ENCODE data around the gene PDXP. TPM values are rescaled to one million over a fixed set of nuclear protein-coding genes. Genes with fewer than 3 reads are reported as not detected.

PDXP gene
- total and polyA plus RNA-seq, 2 of the 13 experiments (the other 11 are each of a cell fraction or from before 2014, with no cell fraction given), result 58.2 to 70.6 TPM

DNA sequence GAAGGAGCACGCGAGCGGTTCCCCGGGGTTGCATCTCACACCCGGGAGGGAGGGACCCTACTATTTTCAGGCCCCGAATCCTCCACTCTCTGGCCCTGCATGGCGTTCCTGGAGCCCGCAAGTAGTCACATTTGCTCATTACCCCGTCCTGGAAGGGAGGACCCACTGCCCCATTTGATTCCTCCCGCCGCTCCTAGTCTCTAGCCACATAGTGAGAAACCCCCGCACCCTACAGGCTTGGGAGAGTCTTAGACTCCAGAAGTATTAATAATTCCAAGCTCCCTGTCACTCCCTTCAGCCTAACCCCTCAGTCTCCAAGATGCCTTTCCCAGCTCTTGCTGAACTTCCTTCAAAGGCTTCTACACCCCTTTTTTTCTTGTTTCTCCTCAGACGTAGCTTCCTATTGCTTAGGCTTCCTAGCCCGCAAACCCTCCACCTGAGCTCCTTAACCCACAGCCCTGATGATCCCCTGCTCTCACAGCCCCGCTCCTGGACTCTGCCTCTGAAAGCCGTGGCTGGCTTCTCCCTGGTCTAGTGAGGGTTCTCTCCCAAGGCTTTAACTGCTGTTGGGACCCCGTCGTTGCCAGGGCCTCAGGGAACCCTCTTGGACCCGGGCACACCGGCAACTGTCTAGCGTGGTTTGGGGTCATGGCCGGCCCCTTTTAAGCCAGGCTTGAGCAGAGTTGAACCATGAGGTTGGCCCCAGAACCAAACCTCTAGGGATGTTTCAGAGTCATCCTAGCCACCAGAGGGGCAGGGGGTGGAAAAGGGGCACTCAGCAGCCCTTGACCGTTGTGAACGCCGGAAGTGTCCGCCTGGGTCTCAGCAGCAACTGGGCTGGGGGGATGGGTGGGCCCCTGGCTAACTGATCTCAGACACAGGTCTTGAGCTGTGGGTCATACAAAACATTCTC lies 49.0 kb upstream of the PDXP start (continued):
- TF ChIP-seq ZNF572 (CRISPR knock-in tag; IDR thresholded peaks at IDR 0.05), result no peak
- no peak for TF ChIP-seq RNF219 (CRISPR knock-in tag; IDR thresholded peaks at IDR 0.05)
- no peak for TF ChIP-seq ZNF691 (CRISPR knock-in tag; IDR thresholded peaks at IDR 0.05; ENCODE audit: borderline replicate concordance, low read depth)
- TF ChIP-seq, protein P1, sequence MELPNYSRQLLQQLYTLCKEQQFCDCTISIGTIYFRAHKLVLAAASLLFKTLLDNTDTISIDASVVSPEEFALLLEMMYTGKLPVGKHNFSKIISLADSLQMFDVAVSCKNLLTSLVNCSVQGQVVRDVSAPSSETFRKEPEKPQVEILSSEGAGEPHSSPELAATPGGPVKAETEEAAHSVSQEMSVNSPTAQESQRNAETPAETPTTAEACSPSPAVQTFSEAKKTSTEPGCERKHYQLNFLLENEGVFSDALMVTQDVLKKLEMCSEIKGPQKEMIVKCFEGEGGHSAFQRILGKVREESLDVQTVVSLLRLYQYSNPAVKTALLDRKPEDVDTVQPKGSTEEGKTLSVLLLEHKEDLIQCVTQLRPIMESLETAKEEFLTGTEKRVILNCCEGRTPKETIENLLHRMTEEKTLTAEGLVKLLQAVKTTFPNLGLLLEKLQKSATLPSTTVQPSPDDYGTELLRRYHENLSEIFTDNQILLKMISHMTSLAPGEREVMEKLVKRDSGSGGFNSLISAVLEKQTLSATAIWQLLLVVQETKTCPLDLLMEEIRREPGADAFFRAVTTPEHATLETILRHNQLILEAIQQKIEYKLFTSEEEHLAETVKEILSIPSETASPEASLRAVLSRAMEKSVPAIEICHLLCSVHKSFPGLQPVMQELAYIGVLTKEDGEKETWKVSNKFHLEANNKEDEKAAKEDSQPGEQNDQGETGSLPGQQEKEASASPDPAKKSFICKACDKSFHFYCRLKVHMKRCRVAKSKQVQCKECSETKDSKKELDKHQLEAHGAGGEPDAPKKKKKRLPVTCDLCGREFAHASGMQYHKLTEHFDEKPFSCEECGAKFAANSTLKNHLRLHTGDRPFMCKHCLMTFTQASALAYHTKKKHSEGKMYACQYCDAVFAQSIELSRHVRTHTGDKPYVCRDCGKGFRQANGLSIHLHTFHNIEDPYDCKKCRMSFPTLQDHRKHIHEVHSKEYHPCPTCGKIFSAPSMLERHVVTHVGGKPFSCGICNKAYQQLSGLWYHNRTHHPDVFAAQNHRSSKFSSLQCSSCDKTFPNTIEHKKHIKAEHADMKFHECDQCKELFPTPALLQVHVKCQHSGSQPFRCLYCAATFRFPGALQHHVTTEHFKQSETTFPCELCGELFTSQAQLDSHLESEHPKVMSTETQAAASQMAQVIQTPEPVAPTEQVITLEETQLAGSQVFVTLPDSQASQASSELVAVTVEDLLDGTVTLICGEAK (IDR thresholded peaks at IDR 0.05), result no peak
- TF ChIP-seq, protein P1 (CRISPR knock-in tag; IDR thresholded peaks at IDR 0.05), result no peak
- TF ChIP-seq, protein P2, sequence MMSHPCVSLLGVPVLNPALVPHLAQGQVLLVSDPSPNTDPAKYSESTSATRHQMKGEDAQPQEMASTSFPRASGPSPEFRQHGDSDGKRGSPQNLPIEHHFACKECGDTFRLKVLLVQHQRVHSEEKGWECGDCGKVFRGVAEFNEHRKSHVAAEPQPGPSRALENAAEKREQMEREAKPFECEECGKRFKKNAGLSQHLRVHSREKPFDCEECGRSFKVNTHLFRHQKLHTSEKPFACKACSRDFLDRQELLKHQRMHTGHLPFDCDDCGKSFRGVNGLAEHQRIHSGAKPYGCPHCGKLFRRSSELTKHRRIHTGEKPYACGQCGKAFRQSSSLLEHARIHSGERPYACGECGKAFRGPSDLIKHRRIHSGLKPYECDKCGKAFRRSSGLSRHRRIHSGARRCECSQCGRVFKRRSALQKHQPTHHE (CRISPR knock-in tag; IDR thresholded peaks at IDR 0.05; ENCODE audit: borderline replicate concordance), result no peak
- no peak for TF ChIP-seq ZNF761 (CRISPR knock-in tag; conservative IDR thresholded peaks at IDR 0.05)
- no peak for TF ChIP-seq KMT2B (CRISPR knock-in tag; IDR thresholded peaks at IDR 0.05)
- TF ChIP-seq HMG20A (CRISPR knock-in tag; IDR thresholded peaks at IDR 0.05; ENCODE audit: borderline replicate concordance), result no peak
- TF ChIP-seq HDAC2 (CRISPR knock-in tag; IDR thresholded peaks at IDR 0.05), result no peak
- TF ChIP-seq U2AF1 (optimal IDR thresholded peaks at IDR 0.05; ENCODE audit: low read depth, low read length), result no peak
- TF ChIP-seq, protein P3, sequence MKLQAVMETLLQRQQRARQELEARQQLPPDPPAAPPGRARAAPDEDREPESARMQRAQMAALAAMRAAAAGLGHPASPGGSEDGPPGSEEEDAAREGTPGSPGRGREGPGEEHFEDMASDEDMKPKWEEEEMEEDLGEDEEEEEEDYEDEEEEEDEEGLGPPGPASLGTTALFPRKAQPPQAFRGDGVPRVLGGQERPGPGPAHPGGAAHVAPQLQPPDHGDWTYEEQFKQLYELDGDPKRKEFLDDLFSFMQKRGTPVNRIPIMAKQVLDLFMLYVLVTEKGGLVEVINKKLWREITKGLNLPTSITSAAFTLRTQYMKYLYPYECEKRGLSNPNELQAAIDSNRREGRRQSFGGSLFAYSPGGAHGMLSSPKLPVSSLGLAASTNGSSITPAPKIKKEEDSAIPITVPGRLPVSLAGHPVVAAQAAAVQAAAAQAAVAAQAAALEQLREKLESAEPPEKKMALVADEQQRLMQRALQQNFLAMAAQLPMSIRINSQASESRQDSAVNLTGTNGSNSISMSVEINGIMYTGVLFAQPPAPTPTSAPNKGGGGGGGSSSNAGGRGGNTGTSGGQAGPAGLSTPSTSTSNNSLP (IDR thresholded peaks at IDR 0.05; ENCODE audit: low read depth, low read length), result no peak
- no peak for TF ChIP-seq ZNF614 (CRISPR knock-in tag; IDR thresholded peaks at IDR 0.05; ENCODE audit: borderline replicate concordance)

Measured in HepG2 (cell line).